HEK293 (cell line): ENCODE measurements around the gene ACTL6B.

ENCODE experiments used
- CTCF ChIA-PET: fragments of 350-600 bp; formaldehyde crosslinking; extraction: SDS; loops from one replicate; lab custom pipeline; 2021; ENCODE audit warnings: antibody characterized with exemption; lab: Yijun Ruan, JAX
- POLR2A ChIA-PET: fragments of 300-600 bp; formaldehyde crosslinking; extraction: SDS; loops from one replicate; lab custom pipeline; 2020; ENCODE audit warnings: antibody characterized with exemption, inconsistent platforms; lab: Yijun Ruan, JAX
- H3K27ac ChIP-seq: fragments of 200-500 bp; sonication (Bioruptor generic); 2 replicates; pipeline ENCODE4 v1.5.1; 2014; ENCODE audit warnings: low read depth, low read length, control low read depth, inconsistent platforms; ENCODE audit errors: extremely low read depth
- H3K36me3 ChIP-seq, 2 experiments: fragments of 200-500 bp in 1 of 2; sonication (Bioruptor generic) in 1 of 2; 1 replicate in 1 of 2; 2 replicates in 1 of 2; pipeline ENCODE4 v1.5.1; 2014 to 2017; ENCODE audit warnings: inconsistent platforms in 2 of 2, low read length in 2 of 2; ENCODE audit not compliant: control insufficient read depth in 2 of 2, insufficient read depth in 1 of 2
- H3K4me1 ChIP-seq: fragments of 200-500 bp; sonication (Bioruptor generic); 2 replicates; pipeline ENCODE4 v1.5.1; 2014; ENCODE audit warnings: mild to moderate bottlenecking, low read length, inconsistent platforms; ENCODE audit not compliant: control insufficient read depth, insufficient read depth
- H3K4me3 ChIP-seq: 2 replicates; pipeline ENCODE4 v1.5.1; 2011; ENCODE audit warnings: low read depth, mild to moderate bottlenecking, control low read depth, low read length, moderate library complexity
- H3K9me3 ChIP-seq: fragments of 200-500 bp; sonication (Bioruptor generic); 2 replicates; pipeline ENCODE4 v1.5.1; 2014; ENCODE audit warnings: low read depth, low read length, inconsistent platforms; ENCODE audit not compliant: control insufficient read depth, insufficient read depth
- EGR2 ChIP-seq: fragments of 450-650 bp; formaldehyde crosslinking; IDR thresholded peaks from 2 replicates; pipeline ENCODE4 v1.5.1; 2016; ENCODE audit warnings: low read depth, missing biosample characterization, missing genetic modification characterization
- GFI1B ChIP-seq: fragments of 450-650 bp; formaldehyde crosslinking; IDR thresholded peaks from 2 replicates; pipeline ENCODE4 v1.5.1; 2016; ENCODE audit warnings: missing biosample characterization, missing genetic modification characterization
- MZF1 ChIP-seq: fragments of 450-650 bp; formaldehyde crosslinking; IDR thresholded peaks from 2 replicates; pipeline ENCODE4 v1.5.1; 2017; ENCODE audit warnings: missing biosample characterization, missing genetic modification characterization, borderline replicate concordance
- OVOL3 ChIP-seq: fragments of 450-650 bp; formaldehyde crosslinking; IDR thresholded peaks from 2 replicates; pipeline ENCODE4 v1.5.1; 2016; ENCODE audit warnings: missing biosample characterization, missing genetic modification characterization
- PRDM1 ChIP-seq: fragments of 450-650 bp; formaldehyde crosslinking; IDR thresholded peaks from 2 replicates; pipeline ENCODE4; 2016; ENCODE audit warnings: missing biosample characterization, missing genetic modification characterization
- YY2 ChIP-seq: fragments of 450-650 bp; formaldehyde crosslinking; IDR thresholded peaks from 2 replicates; pipeline ENCODE4 v1.5.1; 2016; ENCODE audit warnings: missing biosample characterization, missing genetic modification characterization
- ZNF112 ChIP-seq: fragments of 450-650 bp; formaldehyde crosslinking; IDR thresholded peaks from 2 replicates; pipeline ENCODE4 v1.5.0; 2017; ENCODE audit warnings: missing biosample characterization, missing genetic modification characterization
- ZNF19 ChIP-seq: fragments of 450-650 bp; formaldehyde crosslinking; IDR thresholded peaks from 2 replicates; pipeline ENCODE4; 2016; ENCODE audit warnings: missing biosample characterization, missing genetic modification characterization, low read depth
- ZNF24 ChIP-seq: fragments of 450-650 bp; formaldehyde crosslinking; IDR thresholded peaks from 2 replicates; pipeline ENCODE4 v1.5.1; 2016; ENCODE audit warnings: missing biosample characterization, missing genetic modification characterization
- ZNF366 ChIP-seq: fragments of 450-650 bp; formaldehyde crosslinking; conservative IDR thresholded peaks from 2 replicates; pipeline ENCODE4 v1.5.1; 2016; ENCODE audit warnings: missing biosample characterization, missing genetic modification characterization
- ZNF394 ChIP-seq: fragments of 450-650 bp; formaldehyde crosslinking; IDR thresholded peaks from 2 replicates; pipeline ENCODE4 v1.5.1; 2016; ENCODE audit warnings: missing biosample characterization, missing genetic modification characterization, mild to moderate bottlenecking, moderate library complexity, borderline replicate concordance
- ZNF621 ChIP-seq: fragments of 450-650 bp; formaldehyde crosslinking; IDR thresholded peaks from 2 replicates; pipeline ENCODE4 v1.5.1; 2017; ENCODE audit warnings: missing biosample characterization, missing genetic modification characterization
- ZNF645 ChIP-seq: fragments of 450-650 bp; formaldehyde crosslinking; IDR thresholded peaks from 2 replicates; pipeline ENCODE4; 2016; ENCODE audit warnings: missing biosample characterization, missing genetic modification characterization
- ZNF704 ChIP-seq: fragments of 450-650 bp; formaldehyde crosslinking; IDR thresholded peaks from 2 replicates; pipeline ENCODE4 v1.5.1; 2016; ENCODE audit warnings: missing biosample characterization, missing genetic modification characterization
- ZNF785 ChIP-seq: fragments of 450-650 bp; formaldehyde crosslinking; IDR thresholded peaks from 2 replicates; pipeline ENCODE4 v1.5.1; 2016; ENCODE audit warnings: missing biosample characterization, missing genetic modification characterization
- TF ChIP-seq, protein P1 (sequence below): fragments of 450-650 bp; formaldehyde crosslinking; conservative IDR thresholded peaks from 2 replicates; pipeline ENCODE4 v1.5.1; 2016; ENCODE audit warnings: low read depth, missing biosample characterization, missing genetic modification characterization
- TF ChIP-seq, protein P2 (sequence below): IDR thresholded peaks from 2 replicates; pipeline ENCODE4 v1.6.1; 2011; ENCODE audit warnings: mild to moderate bottlenecking, low read depth, low read length, borderline replicate concordance
- TF ChIP-seq, protein P3 (sequence below): fragments of 450-650 bp; formaldehyde crosslinking; IDR thresholded peaks from 2 replicates; pipeline ENCODE4 v1.5.1; 2016; ENCODE audit warnings: missing biosample characterization, missing genetic modification characterization

ACTL6B gene

GRCh38 chr7:100673302-100673941 lies 17.2 kb upstream of the ACTL6B start, which contains the start of gene GNB2 (continued):
- no peak for TF ChIP-seq ZNF645
- TF ChIP-seq, all 188 proteins: peak for 95

- H3K27ac ChIP-seq: no peak overlapping the region
- no peak overlapping the region for H3K4me3 ChIP-seq
- no peaks in the 10 kb centered on the region for H3K4me1 ChIP-seq
- POLR2A ChIA-PET: interaction anchor here (0.8 kb wide), 1 partner anchor 85 kb away, joined by 12 read pairs; the partner anchor contains the start of gene FBXO24
- H3K36me3 ChIP-seq: peaks cover 0 to 4% of the 10 kb centered on the region in 2 experiments; a peak in 2 of 3 replicates
- no peaks in the 10 kb centered on the region for H3K9me3 ChIP-seq
- TF ChIP-seq GFI1B (tag by site-specific recombination): no peak
- TF ChIP-seq, protein P1, sequence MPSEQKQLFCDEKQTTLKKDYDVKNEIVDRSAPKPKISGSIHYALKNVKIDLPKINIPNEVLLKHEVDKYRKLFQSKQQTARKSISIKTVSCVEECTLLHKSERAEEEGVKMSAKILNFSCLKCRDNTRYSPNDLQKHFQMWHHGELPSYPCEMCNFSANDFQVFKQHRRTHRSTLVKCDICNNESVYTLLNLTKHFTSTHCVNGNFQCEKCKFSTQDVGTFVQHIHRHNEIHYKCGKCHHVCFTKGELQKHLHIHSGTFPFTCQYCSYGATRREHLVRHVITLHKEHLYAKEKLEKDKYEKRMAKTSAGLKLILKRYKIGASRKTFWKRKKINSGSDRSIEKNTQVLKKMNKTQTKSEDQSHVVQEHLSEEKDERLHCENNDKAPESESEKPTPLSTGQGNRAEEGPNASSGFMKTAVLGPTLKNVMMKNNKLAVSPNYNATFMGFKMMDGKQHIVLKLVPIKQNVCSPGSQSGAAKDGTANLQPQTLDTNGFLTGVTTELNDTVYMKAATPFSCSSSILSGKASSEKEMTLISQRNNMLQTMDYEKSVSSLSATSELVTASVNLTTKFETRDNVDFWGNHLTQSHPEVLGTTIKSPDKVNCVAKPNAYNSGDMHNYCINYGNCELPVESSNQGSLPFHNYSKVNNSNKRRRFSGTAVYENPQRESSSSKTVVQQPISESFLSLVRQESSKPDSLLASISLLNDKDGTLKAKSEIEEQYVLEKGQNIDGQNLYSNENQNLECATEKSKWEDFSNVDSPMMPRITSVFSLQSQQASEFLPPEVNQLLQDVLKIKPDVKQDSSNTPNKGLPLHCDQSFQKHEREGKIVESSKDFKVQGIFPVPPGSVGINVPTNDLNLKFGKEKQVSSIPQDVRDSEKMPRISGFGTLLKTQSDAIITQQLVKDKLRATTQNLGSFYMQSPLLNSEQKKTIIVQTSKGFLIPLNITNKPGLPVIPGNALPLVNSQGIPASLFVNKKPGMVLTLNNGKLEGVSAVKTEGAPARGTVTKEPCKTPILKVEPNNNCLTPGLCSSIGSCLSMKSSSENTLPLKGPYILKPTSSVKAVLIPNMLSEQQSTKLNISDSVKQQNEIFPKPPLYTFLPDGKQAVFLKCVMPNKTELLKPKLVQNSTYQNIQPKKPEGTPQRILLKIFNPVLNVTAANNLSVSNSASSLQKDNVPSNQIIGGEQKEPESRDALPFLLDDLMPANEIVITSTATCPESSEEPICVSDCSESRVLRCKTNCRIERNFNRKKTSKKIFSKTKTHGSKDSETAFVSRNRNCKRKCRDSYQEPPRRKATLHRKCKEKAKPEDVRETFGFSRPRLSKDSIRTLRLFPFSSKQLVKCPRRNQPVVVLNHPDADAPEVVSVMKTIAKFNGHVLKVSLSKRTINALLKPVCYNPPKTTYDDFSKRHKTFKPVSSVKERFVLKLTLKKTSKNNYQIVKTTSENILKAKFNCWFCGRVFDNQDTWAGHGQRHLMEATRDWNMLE: no peak
- TF ChIP-seq YY2 (tag by site-specific recombination): no peak
- no peak for TF ChIP-seq MZF1 (tag by site-specific recombination)
- TF ChIP-seq ZNF366 (tag by site-specific recombination): peak; percentile 97
- no peak for TF ChIP-seq ZNF621
- peak; percentile 99 for TF ChIP-seq PRDM1 (tag by site-specific recombination)
- no peak for TF ChIP-seq ZNF19 (tag by site-specific recombination)
- TF ChIP-seq, all 188 proteins: peak for 2
- CTCF ChIA-PET: interaction anchor here (1.4 kb wide), 1 partner anchor 20 kb away, joined by 3 read pairs; no protein-coding TSS in a partner anchor
Measured at GRCh38 chr7:100671353-100672327, 15.4 kb upstream of the ACTL6B start.

DNA sequence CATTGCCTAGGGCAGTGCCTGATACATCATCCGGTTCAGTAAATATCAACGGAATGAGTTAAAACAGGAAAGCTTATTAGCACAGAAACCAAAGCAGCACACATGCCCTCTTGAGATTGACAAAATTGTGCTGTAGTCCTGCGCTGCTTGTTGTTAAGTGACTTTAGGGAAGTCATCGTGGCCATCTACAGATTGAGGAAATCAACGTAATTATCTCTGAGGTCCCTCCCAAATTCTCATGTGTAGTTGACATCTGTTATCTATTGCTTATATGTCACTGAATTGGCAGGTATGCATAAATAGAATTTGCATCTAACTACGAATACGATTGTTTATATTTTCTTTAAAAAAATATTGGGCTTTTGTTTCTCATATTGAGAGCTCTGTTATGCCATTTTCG lies 13.8 kb upstream of the ACTL6B start:
- no peaks in the 10 kb centered on the region for H3K9me3 ChIP-seq
- H3K27ac ChIP-seq: no peak overlapping the region
- H3K36me3 ChIP-seq: no peaks in the 10 kb centered on the region; a peak in 1 of 3 replicates
- ChIA-PET POLR2A (interaction anchor here (1.1 kb wide), 1 partner anchor 84 kb away, joined by 3 read pairs; the partner anchor contains the start of gene FBXO24), CTCF (interaction anchor here (0.6 to 1.2 kb wide), 3 partner anchors 105 to 215 kb away, joined by 3 to 5 read pairs (median 4); no protein-coding TSS in a partner anchor)
- no peaks in the 10 kb centered on the region for H3K4me1 ChIP-seq
- H3K4me3 ChIP-seq: no peak overlapping the region
- TF ChIP-seq ZNF785: no peak
- no peak for TF ChIP-seq ZNF112 (tag by site-specific recombination)
- TF ChIP-seq MZF1 (tag by site-specific recombination): no peak
- TF ChIP-seq, protein P2, sequence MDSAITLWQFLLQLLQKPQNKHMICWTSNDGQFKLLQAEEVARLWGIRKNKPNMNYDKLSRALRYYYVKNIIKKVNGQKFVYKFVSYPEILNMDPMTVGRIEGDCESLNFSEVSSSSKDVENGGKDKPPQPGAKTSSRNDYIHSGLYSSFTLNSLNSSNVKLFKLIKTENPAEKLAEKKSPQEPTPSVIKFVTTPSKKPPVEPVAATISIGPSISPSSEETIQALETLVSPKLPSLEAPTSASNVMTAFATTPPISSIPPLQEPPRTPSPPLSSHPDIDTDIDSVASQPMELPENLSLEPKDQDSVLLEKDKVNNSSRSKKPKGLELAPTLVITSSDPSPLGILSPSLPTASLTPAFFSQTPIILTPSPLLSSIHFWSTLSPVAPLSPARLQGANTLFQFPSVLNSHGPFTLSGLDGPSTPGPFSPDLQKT: no peak
- no peak for TF ChIP-seq ZNF704 (tag by site-specific recombination)
- TF ChIP-seq, protein P3, sequence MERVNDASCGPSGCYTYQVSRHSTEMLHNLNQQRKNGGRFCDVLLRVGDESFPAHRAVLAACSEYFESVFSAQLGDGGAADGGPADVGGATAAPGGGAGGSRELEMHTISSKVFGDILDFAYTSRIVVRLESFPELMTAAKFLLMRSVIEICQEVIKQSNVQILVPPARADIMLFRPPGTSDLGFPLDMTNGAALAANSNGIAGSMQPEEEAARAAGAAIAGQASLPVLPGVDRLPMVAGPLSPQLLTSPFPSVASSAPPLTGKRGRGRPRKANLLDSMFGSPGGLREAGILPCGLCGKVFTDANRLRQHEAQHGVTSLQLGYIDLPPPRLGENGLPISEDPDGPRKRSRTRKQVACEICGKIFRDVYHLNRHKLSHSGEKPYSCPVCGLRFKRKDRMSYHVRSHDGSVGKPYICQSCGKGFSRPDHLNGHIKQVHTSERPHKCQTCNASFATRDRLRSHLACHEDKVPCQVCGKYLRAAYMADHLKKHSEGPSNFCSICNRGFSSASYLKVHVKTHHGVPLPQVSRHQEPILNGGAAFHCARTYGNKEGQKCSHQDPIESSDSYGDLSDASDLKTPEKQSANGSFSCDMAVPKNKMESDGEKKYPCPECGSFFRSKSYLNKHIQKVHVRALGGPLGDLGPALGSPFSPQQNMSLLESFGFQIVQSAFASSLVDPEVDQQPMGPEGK (tag by site-specific recombination): no peak
- TF ChIP-seq OVOL3 (tag by site-specific recombination): no peak
- TF ChIP-seq ZNF394 (tag by site-specific recombination): no peak
- no peak for TF ChIP-seq ZNF24 (tag by site-specific recombination)
- TF ChIP-seq EGR2 (tag by site-specific recombination): no peak
